Activated CD8-positive, alpha-beta memory T cell treated with anti-CD3 and anti-CD28 coated beads, Interleukin-2, amount 50 U/mL, for 48 hours (primary cell): ENCODE data around the gene NKX2-1.
"Not testable (repeated sequence)": the region's sequence is repeated elsewhere in the genome, so short reads cannot be mapped to it uniquely, and the experiment has no call there.

ENCODE experiments used
- DNase-seq: peaks from one replicate; pipeline ENCODE4 v3.0.0-alpha.2; 2020

Gene NKX2-1

DNA sequence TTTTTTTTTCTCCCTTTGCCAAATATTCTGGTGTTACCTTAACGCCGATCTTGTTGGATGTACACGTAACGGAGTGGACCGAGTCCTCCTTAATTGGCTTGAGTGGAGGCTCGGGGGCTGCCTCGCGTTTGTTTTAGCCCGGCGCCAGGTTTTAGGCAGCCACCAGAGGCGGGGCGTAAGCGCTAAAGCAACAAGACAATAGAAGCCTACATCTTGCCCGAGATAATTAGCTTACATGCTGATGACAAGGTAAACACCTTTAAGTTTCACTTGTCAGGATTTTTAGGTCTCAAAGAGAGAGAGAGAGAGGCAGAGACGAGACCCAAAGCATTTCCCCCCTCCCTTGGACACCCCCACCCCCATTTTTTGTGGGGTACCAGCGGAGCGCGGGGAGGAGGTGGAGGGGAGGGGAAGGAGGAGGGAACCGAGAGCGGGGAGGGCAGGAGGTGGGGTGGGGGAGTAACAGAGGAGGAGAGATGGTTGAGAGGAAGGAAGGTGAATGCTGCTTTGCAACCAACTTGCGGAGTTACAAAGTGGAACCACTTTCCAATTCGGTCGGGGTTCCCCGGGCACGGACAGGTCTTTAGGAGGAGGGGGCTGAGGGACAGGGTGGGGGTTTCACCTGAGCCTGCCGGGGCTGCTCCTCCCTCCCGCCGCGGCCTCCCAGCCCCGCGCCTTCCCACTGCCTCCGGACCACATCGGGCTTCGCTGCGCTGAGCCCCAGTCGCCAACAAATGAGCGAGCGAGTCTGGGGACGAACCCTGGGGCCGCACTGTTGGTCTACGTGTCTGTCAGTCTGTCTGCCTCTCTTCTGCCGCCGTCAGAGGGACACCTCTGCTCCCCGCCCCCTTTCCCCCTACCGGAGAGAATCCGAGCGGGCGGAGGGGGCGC lies at the start of gene NKX2-1:
Gene NKX2-1, minus strand, starts transcription at position 802 of the 891 bp plus-strand sequence. Its CDS starts 103 bp downstream, at position 699.
- DNase-seq = peak; percentile 61

DNA sequence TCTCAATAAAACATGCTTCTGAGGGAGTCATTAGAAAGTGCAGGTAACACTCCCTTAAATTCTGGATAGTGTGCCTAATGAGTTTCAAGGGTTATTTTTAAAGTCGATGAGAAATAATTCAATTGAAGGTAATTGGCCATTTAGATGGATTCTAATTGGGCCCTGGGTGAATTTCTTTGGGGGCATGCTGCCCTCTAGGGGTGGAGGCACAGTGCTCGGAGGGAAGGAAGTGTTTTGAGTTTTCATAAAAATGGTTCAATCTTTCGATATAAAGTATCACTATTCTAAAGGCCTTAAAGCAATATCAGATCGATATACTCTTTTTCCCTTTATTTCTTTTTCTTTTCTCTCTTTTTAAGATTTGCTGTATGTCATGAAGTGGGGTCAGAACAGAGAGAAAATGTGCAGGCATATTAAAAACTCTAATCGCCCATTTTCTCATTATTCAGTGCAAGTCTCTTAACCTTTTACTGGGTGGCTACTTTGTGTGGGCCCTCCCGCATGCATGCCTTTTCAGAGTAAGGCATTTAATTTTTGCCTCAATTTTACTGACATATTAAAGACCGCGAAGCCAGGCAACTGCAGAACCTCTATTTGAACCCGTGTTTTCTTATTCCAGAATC lies 36.9 kb upstream of the NKX2-1 start:
- no peak for DNase-seq

DNA sequence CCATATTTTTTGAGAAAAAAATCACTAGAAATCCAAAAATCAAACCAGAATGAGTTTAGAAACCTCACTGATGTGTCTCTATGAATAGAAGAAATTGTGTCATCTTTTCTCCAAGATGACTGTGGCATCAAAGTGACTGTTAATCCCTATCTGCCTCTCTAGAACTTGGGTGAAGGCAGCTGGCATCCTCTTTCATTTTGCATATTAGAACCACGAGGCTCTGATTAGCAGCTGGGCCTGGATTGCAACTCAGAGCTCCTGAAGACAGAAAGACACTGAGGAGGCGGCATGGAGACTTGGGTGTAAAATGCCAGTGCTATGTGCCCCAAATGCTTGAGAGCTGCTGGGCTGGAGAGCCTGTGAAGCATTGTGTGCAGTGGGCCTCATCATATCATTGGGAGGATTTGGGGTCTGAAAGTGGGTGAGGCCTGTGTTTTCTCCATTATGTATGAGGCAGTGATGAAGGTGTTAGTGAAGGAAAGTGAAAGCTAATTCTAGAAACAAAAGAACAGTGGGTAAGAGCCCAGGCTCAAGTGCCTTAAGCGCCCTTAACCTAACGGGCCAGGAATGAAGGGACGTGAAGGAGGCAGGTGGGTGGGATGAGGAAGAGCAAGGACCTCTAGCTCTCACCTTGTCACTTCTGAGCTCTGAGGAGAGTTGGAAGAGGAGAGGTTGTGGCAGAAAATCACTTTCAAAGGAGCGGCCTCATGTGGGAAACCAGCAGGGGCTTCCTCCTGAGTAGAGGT lies 36.1 kb upstream of the NKX2-1 start:
- DNase-seq = no peak

DNA sequence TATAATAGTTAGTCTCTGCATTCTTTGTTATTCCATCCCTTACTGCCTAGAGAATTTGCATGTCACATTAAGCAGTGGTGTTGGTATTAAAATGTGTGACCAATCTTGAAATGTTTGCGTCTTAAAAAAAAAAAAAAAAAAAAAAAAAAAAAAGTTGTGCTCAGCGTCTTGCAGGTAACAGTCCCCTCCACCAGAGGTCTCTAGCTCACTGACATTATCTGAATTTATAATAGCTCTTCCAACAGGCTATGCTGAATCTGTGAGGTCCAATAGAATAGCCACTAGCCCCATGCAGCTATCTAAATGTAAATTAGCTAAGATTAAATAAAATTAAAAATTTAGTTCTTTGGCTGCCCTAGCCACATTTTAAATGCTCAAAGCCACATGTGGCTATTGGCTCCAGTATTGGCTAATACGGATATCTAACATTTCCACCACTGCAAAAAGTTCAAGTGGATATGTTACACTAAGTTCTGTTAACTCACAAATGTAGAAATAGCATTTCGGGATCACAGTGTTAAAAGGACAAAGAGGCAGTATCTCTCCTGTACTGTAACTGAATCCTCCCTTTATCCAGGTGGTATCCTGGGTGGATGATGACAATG lies 33.7 kb upstream of the NKX2-1 start:
- no peak for DNase-seq

DNA sequence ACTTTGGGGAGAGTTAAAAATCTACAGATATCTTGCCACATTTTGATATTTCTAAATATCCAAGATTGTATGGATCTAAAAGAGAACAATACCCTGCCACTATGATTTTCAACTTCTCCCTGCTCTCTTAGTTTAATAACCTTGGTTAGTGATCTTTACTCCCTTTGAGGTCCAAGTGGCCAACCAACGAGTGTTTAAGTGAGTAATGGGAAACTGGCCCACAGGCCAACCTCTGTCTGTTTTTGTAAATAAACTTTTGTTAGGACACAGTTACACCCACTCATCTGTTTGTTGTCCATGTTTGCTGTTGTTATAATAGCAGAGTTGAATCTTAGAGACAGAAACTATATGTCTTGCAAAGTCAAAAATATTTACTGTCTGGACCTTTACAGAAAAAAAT lies 30.9 kb upstream of the NKX2-1 start:
- no peak for DNase-seq

DNA sequence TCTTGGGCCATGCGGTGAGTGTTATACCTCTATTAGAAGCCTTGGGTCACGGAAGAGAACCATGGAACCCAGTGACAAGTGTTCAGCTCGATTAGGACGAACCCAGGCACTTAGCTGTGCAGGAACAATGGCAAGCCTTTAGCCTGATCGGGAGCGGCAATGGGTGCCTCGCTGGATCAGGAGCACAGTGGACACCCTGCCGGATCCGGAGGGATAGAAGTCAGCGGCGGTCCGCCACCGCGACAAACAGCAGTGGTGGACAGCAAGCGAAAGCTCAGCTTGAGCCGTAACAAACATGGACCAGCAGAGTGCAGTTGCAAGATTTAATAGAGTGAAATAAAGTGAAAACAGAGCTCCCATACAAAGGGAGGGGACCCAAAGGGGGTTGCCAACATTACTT lies 24.2 kb upstream of the NKX2-1 start:
- not testable (repeated sequence) for DNase-seq

DNA sequence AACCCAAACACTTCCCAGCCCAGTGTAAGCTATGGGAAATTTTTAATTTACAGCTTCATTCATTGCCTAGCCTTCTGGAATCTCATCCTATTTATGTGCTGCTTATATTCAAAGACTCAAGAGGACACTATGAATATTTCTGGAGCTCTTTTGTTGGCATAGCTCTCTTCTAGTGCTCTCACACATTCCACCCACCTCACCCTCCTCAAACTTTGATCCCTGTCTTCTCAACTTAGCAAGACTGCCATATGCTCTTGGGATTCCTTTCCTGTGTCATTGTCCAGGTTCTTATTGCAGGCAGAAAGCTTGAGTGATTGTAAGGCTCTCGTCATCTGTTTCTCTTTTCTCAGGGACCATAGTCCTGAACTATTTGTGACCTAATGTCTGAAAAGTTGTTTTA lies 18.0 kb upstream of the NKX2-1 start:
- DNase-seq = no peak

DNA sequence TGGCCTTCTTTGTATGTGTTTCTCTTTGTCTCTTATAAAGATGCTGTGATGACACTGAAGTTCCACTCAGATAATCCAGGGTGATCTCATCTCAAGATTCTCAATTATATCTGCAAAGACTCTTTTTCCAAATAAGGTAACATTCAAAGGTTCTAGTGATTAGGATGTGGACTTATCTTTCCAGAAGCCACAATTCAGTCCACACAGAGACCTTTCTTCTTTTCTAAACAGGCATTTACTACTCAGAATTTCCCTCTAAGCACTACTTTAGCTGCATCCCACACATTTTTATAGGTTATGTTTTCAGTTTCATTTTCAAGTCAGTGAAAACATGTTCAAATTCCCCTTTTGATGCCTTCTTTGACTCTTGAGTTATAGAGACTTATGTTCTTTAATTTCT lies 9.0 kb upstream of the NKX2-1 start:
- DNase-seq = no peak

DNA sequence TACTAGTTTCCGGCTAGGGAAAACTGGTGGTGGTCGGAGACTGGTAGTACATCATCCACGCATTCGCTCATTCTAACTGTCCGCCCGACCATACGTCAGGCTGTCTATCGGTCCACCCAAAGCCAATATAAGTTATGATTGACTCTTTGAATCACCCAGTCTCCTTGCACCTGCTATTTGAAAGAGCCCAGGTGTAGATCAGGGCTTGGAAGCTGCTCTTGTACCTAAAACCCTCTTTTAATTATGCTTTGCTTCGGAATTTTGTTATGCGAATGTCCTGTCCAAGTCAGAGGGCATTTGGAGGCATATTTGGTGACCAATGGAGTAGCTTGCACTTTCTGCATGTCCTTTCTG lies 5.7 kb upstream of the NKX2-1 start:
- DNase-seq = no peak

DNA sequence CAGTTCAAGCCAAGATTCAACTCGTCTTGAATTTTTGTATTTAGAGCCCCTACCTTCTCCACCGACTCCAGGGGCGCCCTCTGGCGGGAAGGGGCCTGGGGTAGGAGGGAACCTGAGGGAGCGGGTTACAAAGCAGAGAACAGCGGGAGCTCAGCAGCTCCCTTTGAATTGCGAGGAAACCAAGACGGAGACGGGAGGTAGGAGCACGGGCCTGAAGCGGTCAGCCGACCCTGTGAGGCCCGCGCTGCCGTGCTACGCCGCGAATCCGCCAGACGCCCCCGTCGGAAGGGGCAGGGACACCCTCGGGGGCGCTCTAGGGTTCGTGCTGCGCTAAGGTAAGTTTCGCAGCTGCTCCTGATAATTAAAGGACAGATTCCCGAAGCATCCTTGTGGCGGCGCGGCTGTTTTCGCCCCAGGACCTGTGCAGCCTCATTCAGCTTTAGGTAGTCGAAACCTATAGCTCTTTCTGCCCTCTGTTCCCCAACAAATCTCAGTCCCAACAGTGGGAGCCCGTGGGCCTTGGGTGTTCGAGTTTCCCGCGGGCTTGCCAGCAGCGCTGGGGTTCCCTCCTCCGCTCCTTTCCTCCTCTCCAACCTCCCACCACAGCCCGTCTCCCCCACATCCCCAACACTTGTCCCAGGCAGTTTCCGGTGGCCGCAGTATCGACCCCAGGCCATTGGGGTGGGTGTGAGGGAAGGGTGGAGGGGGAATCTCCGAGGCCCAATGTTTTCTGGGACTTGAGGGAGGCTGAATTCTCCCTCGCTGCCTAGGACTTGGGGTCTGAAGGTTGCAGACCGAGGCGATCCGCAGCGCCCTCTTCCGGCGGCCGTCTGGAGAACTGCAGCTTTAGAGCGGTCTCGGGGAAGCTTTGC lies 5.1 kb upstream of the NKX2-1 start:
- peak; percentile 74 for DNase-seq

DNA sequence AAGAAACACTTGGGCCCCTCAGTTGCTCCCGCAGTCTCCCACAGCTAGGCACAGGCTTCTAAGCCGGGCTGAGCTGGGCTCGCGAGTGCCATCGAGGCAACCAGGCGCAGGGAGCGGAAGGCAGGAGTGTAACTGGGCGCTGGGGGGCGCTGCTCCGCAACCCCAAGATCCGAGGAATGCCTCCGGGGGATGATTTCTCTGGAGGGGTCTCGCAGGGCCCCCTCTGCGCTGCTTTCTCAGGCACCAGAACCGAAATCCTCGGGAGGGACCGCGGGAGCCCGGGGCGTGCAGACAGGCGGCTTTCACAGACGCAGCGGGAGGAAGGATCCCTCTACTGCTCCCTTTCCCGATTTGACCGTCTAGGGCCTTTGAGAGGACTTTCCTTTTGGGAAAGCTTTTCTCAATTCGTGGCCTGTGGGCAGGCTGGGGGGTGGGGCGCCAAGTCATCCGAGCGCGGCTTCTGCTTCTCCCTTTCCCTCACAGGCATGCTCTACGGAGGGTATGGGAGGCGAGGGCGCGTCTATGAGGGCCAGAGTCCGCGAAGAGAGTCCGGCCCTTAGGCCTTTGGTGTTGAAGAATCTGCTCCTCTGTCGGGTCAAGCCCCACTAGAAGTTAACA lies 4.3 kb upstream of the NKX2-1 start:
- DNase-seq = no peak

DNA sequence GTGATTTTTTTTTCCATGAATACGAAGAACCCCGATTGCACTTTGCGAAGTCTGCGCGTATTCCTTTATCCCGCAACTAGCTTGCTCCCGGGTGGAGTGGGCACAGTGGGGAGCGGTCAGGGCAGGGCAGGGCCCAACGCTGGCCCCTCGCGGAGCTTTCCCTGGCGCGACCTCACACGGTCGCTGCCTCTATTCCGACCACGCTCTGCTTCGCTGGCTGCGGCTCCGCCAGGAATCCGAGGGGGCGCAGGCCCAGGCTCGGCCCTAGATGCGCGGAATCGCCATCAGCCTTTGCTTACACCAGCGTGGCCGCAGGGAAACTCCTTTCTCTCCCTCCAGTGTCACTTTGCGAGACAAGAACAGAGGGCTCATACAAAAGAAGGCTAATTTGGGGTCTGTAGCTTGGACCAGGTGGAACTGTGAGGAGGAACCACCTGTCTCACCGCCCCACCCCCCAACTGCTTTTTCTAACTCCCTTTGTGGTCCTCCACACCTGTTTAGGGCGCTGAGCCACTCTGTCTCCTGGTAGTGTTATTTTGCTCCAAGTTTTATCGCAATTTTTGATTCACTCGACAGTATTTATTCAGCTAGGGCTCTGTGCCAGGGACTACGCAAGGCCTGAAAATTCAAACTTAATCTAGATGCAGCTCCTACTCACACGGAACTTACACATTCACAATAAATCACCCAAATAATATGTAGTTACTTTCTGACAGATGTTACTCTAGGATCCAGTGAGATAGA lies 3.1 kb upstream of the NKX2-1 start:
- no peak for DNase-seq

DNA sequence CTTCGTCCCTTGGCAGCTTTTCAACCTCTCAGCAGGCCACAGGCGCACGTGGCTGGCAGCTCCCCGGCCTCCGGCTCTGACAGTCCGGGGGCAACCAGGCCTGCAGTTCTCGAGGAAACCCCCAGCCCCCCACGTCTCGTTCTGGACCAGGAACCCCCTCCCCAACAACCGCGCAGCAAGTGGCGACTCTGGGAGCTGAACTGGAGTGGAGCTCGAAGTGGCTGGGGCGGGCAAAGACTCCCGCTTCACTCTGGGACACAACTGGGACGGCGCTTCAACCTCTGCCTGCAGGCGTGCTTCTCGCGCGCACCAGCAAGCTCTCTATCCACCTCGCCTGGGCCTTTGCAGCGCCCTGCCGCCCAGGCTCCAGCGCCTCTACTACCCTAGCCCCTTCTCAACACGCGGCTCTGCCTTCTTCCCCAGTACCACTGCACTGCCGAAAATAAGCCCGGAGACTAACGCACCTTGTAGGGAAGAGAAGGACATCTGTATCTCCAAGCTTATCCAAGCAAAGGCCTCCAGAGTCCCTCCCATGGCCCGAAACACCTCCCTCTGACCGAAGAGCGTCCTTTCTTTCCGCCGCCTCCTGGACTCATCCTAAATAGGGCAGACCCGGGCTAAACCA lies 2.4 kb upstream of the NKX2-1 start:
- DNase-seq = no peak

DNA sequence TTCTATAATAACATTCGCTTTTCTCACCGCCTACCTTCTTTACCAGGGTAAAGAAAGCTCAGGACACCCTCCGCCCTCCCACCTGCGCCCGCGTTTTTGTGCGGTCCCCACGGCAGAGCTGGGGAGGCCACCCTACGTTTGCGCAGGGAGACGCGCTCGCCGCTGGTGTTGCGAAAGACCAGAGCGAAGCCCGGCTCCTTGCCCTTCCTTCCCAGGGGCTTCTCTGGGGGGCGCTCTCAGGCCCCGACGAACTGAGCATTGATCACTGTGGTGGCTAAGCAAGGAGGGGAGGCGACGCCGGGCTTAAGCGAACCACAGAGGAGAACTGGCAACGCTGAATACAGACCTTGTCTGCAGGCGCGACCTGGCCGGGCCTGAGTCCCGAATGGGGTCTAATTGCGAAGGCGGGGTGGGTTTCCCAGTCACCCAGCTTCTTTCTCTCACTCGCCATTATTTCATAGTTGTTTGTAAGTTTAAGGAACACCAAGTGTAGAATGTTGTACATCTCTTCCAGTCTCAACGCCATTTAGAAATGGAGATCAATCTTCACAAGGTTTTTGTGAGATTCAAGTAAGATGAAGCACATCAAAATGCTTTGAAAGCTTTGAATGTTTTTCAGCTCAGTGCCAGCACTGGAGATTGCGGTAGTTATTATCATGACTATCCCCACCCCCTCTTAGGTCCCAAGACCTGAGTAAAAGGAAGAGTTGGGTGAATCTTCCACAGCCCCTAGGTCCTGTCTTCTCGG lies 1.7 kb upstream of the NKX2-1 start:
- DNase-seq = peak; percentile 52

DNA sequence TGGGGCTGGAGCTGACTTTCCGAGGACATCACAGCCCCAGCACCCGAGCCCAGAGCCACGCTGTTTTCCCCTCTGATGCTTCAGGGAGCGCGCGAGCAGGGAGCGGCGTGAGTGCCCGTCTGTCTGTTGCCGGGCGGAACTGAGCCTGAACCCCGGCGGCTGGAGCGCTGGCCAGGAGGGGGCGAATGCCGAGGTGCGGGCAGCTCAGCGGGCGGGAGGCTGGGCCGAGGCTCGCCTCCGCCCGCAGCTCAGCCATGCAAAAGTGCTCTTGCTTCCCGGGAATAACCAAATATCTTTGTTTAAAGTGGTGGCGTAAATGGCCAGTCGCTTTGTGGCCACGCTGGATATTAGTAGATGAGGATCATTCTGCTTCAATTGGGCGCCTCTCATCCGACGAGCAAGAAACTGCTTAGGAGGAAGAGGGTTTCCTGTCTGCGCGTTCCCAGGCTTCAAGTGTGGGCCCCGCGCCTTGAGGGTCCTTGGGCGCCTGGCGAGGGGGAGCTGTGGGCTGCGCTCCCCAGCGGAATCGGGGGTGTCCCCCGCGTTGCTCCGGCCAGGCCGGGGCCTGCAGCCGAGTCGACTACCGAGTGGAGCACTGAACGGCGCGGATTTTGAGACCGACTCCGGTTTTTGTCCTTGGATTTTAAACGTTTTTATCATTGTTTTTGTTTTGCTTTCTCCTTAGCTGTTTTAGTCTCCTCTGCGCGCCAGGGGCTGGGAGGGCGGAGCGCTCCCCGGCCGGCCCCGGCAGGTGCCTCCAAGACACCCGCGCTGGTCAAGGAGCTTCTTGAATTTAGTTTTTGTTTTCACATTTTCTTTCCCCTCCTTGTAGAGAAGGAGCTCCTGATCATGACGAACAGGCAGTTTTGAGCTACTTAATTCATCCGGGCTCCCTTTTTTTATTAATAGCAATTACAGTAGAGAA lies 831 bp upstream of the NKX2-1 start:
- peak; percentile 61 for DNase-seq

DNA sequence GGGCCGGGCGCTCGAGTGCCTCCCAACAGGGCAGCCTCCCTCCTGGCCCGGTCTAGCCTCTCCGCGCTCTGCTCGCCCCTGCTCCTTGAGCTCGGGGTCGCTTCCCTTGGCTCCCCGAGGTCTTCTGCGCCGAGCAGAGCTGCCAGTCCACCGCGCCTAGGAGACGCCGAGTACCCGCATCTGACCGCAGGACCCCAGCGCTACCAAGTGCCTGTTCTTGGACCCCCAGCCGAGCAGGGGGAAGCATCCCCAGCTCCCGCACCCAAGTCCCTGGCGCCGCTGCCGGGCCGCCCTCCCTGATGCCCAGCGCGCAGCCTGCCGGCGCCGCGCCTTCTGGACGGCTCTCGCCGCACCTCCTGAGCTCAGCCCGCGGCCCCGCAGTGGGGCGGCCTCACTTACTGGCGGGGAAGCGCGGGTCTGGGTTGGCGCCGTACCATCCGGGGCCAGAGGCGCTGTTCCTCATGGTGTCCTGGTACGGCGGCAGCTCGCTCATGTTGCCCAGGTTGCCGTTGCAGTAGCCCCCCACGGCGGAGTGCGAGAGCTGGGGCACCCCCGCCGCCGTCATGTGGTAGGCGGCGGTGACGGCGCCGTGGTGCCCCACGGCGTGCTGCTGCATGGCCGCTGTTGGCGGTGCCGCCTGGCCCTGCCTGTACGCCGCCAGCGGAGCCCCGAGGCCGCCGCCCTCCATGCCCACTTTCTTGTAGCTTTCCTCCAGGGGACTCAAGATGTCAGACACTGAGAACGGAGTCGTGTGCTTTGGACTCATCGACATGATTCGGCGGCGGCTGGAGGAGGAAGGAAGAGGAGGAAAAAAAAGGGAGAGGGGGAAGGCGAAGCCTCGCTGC lies 1.2 kb downstream of the NKX2-1 start:
- peak; percentile 57 for DNase-seq

DNA sequence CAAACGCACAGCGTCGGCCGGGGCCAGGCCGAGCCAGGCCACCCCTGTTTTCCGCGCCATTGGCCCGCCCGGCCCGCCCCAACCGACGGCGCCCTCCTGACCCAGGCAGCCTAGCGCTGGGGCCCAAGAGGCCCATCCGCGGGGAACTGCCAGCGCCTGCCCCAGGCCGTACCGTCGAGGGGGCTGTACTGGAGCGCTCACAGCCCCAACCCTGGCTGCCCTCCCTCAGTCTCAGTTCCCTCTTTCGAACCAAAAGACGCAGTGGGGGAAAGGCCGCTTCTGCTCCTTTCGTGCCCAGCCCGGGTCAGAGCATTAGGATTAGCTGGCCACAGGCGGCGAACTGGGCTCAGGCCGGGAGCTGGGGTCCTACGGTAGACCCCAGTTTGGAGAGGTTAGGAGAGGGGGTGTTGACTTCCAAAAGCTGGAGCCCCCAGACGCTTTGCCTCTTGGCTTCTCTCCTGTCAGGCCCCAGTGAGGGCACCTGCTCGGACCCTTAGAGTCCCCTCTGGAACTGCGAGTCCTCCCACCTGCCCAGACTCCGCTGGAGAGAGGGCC lies 1.9 kb downstream of the NKX2-1 start:
- no peak for DNase-seq
